ENCODE results near the gene SMIM17.

Gene SMIM17

DNA sequence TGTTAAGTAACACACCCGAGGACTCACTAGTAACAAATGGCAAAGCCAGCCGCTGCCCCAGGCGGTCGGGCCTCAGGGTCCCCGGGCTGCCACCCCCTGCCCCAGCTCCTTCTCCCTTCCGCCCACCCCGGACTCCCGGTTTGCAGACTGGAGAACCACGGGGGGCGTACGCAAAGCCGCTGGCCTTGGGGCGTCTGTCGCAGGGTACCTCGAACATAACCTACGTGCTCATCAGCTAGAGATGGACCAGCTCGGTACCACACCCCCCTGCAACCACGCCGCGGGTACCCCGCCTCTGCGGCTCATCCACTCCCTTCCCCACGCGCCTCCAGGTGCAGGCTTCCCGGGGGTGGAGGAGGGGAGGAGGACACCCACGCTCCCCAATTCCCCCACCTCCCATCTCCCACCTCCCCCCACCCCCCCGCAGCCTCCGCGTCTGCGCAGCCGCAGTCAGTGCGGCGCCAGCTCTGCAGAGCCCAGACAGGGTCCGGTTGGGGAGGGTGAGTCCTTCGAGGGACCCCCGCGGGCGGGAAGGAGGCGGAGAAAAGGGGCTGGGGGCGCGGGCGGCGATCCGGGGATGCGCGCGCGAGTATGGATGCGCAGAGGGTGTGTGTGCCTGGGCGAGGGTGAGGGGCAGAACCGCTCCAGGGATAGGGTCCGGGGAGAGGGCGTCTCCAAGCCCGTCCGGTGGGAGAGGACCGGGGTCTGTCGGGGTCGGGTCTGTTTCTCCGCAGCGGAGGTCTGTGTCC is at the start of gene SMIM17:
SMIM17 (plus strand) TSS at position 449 of the 749 bp plus-strand sequence. CDS start 2,509 bp downstream, outside the sequence.
- DNase-seq (ENCODE audit: low spot score) = no peak

DNA sequence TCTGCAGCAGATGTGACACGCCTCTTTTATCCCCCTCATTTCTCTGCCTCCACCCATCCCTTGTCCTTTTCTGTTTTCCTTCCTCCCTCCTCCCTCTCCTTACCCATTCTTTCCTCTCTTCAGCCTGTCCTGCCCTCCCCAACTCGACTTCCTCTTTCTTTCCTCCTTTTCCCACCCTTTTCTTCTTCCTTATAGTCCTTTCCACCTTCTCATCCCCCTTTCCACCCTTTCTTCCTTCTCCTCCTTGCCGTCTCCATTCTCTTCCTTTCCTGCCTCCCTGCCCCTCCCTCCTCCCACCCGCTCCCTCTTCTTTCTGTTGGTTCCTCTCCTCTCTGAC is 48.5 kb upstream of the SMIM17 start:
- no peak for DNase-seq (ENCODE audit: low spot score)

DNA sequence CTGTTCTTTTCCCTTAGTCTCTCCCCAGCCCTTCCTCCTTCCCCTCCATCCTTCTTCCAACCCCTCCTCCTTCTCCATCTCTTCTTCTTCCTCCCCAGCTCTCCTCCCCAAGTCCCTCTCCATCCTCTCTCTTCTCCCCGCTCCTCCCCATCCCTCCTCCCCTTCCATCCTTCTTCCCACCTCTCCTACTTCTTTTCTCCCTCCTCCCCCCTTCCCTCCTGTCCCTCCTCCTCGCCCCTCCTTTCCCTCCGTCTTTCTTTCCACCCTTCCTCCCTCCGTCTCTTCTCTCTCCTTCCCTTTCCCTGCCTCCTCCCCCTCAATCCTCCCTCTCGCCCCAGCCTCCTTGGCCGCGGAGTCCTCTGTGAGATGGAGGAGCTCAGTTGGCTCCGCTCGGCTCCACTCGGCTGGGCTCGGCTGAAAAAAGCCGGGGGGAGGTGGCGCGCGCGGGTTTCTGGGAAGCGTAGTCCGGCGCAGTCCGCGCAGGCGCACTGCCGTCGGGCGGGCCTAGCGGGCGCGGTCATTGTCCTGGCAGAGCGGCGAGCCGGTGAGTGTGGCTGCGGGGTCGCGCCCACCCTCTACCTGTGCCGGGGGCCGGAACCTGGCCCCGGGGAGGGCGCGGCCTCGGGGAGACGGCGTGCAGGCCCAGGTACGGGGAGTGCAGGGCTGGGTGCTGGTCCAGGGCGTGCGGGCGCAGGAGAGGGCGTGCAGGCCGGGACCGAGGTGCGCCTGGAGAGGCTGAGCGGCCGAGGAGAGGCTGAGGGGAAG is 48.0 kb upstream of the SMIM17 start, which contains the start of gene ZNF71:
ZNF71 (plus strand) TSS at position 520 of the 765 bp plus-strand sequence. CDS start 6,257 bp downstream, outside the sequence.
- DNase-seq (ENCODE audit: low spot score) = peak; percentile 99

DNA sequence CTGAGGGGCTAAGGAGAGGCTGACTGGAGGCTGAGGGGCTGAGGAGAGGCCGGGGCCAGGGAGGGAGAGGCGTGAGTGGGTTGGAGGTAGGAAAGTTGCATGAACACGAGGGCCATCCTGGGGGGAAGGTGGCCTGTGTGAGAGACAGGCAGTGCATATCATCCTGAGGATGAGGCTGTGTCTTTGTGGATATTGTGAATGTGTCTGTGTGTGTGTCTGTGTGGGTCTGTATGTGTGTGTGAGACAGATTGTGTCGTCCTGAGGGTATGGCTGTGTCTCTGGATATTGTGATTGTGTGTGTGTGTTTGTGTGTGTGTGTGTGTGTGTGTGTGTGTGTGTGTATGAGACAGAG is 47.4 kb upstream of the SMIM17 start:
- no peak for DNase-seq (ENCODE audit: low spot score)

DNA sequence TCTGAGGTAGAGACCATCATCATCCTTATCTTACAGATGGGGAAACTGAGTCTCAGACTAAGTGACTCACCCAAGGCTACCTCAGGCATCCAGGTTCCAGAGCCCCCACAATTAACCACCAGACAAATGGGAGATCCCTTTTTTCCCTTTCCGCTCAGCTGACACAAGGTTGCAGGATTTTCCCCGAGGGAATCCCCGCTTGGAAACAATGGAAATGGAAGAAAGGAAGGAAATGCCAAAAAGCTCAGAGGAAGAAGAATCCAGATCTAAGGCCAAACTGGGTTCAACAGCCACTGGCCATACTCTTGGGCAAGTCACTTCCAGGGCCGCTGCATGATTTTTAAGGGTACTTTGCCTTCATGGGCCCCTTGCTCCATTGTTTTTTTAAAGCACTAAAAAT is 46.3 kb upstream of the SMIM17 start:
- no peak for DNase-seq (ENCODE audit: low spot score)

DNA sequence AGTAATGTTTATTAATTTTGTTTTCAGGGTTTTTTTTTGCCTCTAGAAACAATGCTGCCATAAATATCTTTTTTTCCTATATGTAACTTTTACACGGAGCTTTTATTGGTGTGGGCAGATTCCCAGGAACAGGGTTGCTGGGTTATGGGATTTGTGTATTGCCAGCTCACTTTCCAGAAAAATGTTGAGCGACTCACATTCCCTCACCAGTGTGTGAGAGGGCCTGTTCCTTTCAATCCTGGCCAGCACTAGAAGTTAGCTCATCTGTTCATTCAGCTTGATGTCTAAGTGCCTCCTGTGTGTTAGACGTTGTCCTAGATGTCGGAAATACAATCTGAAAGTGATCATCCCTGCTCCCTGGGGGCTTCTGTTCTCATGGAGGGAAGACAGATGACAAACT is 45.3 kb upstream of the SMIM17 start:
- DNase-seq (ENCODE audit: low spot score) = no peak

DNA sequence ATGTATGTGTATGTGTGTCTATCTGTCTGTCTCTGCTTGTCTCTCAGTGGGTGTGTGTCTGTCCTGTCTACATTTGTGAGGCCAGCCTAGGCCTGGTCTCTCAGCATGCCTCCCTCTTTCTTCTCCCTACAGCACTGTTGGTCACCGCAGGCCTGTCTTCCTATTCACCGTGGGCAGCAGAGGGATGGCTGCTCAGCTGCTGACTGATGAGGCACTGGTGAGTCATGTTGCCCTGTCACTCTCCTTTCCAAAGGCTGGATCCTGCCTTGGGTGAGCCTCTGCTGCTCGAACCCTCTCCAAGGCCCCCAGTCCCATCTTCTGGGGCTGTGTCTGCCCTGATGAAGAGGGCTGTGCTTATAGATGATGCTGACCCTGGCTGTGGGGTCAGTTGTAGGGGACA is 41.6 kb upstream of the SMIM17 start:
- no peak for DNase-seq (ENCODE audit: low spot score)

DNA sequence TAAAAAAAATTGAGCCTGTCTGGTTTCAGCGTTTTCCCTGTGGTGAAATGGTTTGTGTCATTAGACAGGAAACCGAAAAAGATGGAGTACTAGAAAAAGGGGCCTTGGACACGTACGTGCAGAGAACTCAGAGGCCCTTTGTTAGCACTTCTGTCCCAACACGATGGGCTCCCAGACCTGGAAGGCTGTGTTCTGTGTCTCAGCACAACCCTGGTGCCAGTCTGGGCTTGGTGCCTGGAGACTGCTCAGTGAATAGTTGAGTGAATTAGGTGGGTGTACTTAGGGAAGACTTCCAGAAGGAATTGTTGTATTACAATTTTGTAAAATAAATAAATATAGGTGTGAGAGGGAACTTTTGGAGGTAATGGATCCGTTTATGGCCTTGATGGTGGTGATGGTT is 39.1 kb upstream of the SMIM17 start:
- no peak for DNase-seq (ENCODE audit: low spot score)

DNA sequence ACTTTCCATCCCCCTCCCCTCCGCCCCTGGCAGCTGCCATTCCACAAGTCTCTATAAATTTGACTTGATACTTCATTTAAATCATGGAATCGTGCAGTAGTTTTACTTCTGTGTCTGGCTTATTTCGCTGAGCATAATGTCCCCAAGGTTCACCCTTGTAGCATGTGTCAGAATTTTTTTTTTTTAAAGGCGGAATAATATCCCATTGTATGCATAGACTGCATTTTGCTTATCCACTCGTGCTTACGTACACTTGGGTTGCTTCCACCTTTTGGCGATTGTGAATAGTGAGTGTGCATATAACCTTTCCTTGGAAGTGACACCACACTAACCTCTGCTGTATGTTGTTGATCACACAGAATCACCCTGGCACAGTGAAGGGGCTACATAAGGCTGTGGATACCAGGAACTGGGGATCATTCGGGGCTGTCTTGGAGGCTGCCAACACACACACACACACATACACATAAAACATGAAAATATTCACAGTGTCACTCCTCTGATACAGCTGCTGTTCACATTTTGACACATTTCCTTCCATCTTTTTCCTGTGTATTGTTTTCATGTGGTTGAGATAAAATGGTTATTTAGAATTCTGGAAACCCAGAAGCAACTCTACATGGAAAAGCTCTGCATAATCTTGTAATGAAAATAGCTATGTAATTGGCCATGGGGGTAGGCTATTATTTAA is 34.5 kb upstream of the SMIM17 start:
- no peak for DNase-seq (ENCODE audit: low spot score)

DNA sequence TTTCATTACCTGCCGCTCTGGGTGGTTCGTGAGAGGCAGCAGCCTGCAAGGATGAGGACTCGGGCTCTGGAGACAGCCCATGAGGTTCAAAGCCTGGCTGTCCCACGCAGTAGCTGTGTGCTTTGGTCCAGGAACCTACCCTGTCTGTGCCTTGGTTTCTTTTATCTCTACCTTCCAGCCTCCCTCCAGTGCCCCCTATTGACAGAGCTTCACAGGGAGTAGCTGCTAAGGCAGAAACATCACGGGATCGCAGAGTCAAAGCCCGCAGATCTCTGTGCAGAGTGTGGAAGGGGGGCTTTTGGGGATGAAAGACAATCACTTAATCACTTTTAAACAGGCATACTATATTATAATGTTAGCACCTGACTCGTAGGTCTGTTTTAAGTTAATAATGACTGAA is 31.7 kb upstream of the SMIM17 start:
- no peak for DNase-seq (ENCODE audit: low spot score)

DNA sequence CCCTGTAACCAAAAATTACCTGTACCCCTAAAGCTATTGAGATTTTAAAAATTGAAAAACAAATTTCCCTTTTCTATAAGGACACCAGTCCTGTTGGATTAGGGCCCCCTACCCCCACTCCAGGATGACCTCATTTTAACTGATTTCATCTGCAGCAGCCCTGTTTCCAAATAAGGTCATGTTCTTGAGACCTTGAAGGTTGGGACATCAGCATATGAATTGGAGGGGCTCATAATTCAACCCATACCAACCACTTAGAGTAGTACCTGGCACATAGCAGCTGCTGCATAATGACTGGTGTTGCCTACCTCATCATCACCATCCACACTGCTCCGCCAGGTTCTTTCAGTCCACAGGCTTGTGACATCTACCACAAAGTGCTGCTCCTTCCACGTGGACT is 30.2 kb upstream of the SMIM17 start:
- no peak for DNase-seq (ENCODE audit: low spot score)

DNA sequence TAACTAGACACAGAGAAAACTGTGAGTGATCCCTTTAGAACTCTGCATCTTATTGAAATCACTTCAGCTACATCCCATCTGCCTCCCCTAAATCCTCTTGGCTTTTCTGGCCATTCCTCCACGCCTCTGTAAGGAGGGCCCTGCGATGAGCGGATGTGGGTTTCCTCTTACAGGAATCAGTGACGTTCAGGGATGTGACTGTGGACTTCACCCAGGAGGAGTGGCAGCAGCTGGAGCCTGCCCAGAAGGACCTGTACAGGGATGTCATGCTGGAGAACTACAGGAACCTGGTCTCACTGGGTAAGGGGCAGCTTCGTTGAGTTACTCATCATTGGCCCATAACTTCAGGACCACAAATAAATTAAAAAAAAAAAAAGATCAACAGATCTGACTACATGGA is 29.3 kb upstream of the SMIM17 start:
- DNase-seq (ENCODE audit: low spot score) = no peak

DNA sequence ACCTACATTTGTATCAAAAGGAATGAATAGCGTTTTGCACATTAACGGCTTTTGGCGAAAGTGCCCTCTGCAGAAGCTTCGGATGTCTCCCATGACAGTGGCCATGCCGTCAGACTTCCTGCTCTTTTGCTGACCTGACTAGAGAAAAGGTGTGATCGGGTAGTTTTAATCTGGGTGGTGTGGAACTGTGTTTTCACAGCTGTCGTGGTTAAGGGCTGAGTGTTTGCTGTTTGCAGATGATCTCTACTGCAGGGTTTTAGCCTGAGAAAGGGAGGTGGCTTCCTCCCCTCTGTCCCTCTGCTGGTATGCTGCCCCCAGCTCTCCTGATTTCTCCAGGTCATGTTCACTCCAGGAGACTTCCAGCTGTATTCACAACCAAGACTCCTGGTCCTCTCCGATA is 25.4 kb upstream of the SMIM17 start:
- DNase-seq (ENCODE audit: low spot score) = no peak

DNA sequence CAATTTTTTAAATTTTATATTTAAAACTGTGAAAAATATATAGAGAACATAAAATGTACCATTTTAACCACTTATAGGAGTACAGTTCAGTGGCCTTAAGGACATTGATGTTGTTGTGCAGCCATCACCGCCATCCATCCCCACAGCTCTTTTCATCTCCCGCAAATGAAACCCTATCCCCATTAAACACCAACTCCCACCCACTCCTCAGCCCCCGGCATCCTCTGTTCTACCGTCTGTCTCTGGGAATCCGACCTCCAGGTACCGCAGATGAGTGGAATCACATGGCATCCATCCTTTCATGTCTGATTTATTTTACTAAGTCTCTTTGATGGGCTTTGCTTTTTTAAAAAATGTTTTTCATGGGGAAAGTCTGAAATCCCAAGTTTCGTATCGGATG is 23.8 kb upstream of the SMIM17 start:
- DNase-seq (ENCODE audit: low spot score) = no peak

DNA sequence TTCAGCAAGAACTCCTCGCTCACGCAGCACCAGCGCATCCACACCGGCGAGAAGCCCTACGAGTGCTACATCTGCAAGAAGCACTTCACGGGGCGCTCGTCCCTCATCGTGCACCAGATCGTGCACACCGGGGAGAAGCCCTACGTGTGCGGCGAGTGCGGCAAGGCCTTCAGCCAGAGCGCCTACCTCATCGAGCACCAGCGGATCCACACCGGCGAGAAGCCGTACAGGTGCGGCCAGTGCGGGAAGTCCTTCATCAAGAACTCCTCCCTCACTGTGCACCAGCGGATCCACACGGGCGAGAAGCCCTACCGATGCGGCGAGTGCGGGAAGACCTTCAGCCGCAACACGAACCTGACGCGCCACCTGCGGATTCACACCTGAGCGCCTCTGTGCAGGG is 20.6 kb upstream of the SMIM17 start:
- no peak for DNase-seq (ENCODE audit: low spot score)

DNA sequence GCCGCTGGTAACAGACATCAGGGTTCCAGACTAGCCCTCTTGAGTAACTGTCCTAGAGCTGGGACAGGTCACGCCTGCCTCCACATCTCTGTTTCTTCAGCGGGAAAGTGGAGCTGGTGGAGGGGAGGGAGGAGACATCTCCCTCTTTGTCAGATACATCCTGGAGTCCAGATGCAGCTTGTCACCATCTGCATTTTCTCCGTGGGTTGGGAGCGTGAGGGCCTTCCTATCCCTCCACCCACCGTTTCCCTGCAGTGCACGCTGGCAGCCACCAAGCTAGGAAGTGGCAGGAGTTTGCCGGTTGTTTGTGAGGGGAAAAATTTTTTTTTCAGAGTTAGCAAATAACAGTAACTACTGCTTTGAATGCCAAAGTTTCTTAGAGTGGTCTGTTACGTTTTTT is 20.0 kb upstream of the SMIM17 start:
- DNase-seq (ENCODE audit: low spot score) = no peak

DNA sequence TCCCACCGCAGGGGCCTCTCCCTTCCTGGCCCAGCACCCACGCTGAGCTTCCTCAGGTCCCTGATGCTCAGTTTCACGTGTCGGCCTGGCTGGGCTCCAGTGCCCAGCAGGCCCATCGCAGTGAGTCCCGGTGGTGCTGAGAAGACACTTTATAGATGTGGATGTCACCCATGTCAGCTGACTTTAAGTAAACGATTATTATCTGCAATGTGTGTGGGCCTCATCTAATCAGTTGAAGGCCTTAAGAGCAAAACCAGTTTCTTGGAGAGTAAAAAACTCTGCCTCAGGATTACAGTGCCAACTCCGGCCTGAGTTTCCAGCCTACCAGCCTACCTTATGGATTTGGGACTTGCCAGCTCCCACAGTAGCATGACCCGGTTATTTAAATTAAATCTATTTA is 17.3 kb upstream of the SMIM17 start:
- DNase-seq (ENCODE audit: low spot score) = no peak

DNA sequence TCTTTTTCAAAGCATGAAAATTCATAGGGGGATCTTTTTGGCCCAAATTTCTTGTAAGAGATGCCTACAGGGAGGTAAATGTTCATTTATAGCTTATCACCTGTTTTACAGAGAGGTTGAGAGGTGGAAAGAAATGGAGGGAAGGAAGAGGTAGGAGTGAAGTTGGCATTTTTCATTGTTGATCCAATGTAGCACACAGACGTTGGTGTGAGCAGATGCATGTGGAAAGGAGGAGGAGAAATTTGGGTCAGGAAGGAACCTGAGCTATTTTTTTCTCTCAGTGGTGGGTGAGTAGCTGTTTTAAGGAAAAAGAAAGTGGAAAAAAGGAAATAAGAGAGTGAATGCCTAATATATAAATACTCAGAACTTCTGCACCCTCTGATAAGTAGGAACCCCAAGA is 9.9 kb upstream of the SMIM17 start:
- DNase-seq (ENCODE audit: low spot score) = no peak

DNA sequence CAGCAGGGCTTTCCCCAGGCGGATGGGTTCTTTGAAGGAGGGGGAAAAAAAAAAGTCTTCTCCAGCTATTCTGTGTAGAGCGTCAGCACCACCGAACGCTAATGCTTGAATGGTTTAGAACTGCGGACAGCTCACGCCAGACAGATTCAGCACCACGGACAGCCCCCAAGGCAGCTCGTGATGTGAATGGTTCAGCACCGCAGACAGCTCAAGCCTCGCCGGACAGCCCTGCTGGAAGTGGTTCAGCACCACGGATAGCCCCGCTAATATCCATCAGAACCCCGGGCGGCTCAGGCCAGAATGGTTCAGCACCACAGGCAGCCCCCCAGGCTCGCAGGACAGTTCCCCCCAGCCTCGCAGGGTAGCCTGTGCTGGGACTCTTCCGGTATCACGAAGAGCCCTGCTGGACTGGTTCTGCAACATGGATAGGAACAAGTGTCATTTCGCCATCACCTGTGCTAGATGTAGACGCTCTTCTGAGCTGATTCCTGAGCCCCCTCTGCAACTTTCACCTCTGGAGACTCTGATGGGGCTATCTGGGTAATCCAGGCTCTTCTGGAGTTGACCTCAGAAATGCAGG is 4.9 kb upstream of the SMIM17 start:
- DNase-seq (ENCODE audit: low spot score) = peak; percentile 45

DNA sequence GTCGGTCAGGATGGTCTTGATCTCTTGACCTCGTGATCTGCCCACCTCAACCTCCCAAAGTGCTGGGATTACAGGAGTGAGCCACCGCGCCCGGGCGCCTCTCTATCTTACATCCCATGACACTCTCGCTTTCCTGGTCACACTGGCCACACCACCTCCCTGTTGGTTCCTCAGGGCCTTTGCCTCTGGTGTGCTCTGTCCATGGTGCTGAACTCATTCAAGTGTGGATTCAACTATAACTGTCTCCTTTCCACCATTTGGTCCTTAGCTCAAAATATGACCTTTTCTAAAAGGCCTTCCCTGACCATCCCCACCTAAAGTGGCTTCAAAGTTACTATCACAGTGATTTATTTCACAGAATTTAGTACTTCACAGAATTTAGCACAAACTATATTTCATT is 3.7 kb upstream of the SMIM17 start:
- DNase-seq (ENCODE audit: low spot score) = no peak

DNA sequence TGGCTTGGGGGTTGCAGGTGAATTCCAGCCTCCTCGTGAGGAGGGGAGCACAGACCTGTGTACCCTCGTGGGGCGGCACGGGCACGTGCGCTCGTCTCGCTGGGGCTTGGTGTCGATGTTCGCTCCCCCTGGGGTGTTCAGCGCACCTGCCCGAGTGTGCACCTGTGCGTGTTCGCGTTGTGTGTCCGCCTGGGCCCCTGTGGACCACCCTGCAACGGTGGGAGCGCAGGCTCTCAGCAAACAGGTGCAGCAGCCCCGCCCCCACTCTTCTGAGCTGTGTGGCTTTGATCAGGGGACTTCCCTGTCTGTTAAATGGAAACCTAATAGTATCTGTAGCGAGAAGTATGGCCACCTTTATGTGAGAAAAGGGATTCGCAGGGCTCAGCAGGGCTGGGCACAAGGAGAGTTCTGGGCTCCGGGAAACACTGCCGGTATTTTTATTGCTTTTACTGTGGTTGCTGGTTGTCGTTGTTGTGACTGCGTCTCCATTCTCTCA is 549 bp downstream of the SMIM17 start:
- no peak for DNase-seq (ENCODE audit: low spot score)

DNA sequence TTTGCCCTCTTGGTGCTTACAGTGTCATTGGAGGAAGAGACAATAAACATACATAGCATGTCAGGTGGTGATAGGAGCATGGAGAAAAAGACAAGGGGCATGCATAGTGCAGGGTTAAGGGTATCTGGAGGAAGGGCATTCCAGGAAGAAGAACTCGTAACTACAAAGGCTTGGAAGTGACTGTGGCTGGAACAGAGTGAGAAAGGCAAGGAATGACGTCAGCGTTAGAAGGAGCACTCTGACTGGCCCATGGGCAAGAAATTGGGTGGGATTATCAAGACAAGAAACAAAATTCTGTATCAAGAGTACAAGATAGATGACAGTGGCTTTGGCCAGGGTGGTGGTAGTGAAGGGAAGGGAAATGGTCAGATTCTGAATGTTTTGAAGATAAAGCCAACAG is 11.2 kb downstream of the SMIM17 start:
- no peak for DNase-seq (ENCODE audit: low spot score)
